Measurements from ENCODE around the gene P2RY6. TPM values are rescaled to one million over a fixed set of nuclear protein-coding genes. Genes with fewer than 3 reads are reported as not detected.
A peak's percentile ranks its signal among the peaks of the same experiment; 100 is the strongest.
"Not testable (repeated sequence)": the region's sequence is repeated elsewhere in the genome, so short reads cannot be mapped to it uniquely, and the experiment has no call there.

Gene P2RY6
- total and polyA plus RNA-seq, 5 donors from 2014 or later = not detected

DNA sequence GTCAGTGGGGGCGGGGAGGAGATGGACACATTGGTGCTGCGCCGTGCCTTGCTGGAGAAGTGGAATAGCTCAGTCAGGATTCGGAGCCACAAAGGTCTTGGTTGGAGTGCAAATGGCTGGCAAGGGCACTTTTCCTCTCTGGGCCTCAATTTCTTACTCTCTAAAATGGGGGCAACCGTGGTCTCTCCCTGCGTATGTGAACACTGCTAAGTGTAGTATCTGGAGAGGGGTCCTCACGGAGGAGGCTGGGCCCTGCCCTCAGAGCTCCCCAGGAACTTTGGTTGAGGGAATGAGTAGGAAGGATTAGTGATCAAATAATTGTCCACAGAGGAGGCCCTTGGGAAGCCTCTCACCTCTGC is 521 bp downstream of the P2RY6 start:
- Histone ChIP-seq H3K27me3 (ENCODE audit: control insufficient read depth, insufficient read depth, low read length) (peaks cover 2% of the 10 kb centered on the region), H3K9me3 (ENCODE audit: control insufficient read depth in 2 of 2, low read length in 2 of 2) (no peaks in the 10 kb centered on the region), H3K4me1 (ENCODE audit: control insufficient read depth, insufficient read depth, low read length, poor library complexity, severe bottlenecking) (no peaks in the 10 kb centered on the region), H3K36me3 (ENCODE audit: control insufficient read depth, insufficient read depth, low read length) (no peaks in the 10 kb centered on the region), H3K4me3 (ENCODE audit: low read depth, low read length) (no peak overlapping the region), H3K27ac (ENCODE audit: insufficient read depth, low read length, poor library complexity, severe bottlenecking) (no peak overlapping the region)
- no peaks in the 10 kb centered on the region for H3K36me3 Mint-ChIP-seq
- DNase-seq = no peak
- no peaks in the 10 kb centered on the region for H3K4me1 Mint-ChIP-seq
- no peak for ATAC-seq (ENCODE audit: low read depth in 2 of 2)
- no peak overlapping the region for H3K4me3 Mint-ChIP-seq
- H3K27me3 Mint-ChIP-seq = peaks cover 14% of the 10 kb centered on the region
- no peak overlapping the region for H3K27ac Mint-ChIP-seq
- H3K9me3 Mint-ChIP-seq = no peaks in the 10 kb centered on the region

DNA sequence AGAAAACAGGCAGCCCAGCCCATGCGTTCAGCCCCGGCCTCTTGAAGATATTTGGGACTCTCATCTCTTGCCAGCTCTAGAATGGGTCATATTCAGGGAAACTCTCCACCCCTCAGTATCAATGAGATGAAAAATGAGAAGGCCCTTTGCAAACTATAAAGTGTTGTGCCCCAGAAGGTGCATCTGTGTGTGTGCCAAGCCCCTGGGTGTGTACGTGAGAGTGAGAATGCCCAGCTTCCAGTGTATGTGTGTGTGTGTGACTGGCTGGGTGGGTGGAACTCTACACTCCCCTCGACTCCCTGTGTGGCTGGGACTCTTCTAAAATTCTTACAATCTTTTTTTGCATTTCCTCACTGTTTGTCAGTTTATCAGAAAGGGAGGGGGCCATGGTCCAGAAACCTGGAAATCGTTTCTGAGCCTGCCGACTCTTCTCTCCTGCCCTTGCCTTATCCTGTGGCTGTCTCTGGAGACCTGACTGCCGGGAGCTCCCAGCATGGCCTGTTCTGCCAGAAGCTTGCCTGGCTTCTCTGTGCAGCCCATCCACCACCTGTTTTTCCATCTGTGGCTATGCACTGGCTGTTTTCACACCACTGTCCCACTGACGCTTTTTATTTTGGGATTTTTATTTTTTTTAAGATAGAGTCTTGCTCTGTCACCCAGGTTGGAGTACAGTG is 1.2 kb downstream of the P2RY6 start:
- no peak overlapping the region for H3K4me3 Mint-ChIP-seq
- DNase-seq (no peak), ATAC-seq (ENCODE audit: low read depth in 2 of 2) (no peak)

DNA sequence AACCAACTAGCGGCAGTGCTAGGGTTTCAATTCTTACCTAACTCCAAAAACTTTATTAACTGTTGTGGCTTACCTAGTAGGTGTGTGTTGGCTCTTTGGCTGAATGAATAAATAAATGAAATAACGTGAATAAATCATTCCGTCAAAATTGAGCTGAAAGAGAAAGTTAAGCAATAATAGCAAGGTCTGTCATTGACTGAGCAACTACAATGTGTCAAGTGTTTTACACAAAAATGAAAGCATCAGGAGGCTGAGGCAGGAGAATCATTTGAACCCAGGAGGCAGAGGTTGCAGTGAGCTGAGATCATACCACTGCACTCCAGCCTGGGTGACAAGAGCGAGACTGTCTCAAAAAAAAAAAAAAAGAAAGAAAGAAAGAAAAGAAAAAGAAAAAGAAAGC is 2.1 kb downstream of the P2RY6 start:
- DNase-seq; H3K9me3 Mint-ChIP-seq; H3K4me1 ChIP-seq (ENCODE audit: control insufficient read depth, insufficient read depth, low read length, poor library complexity, severe bottlenecking); H3K9me3 ChIP-seq (ENCODE audit: control insufficient read depth in 2 of 2, low read length in 2 of 2); H3K36me3 Mint-ChIP-seq; H3K4me3 Mint-ChIP-seq; H3K4me3 ChIP-seq (ENCODE audit: low read depth, low read length); H3K27ac ChIP-seq (ENCODE audit: insufficient read depth, low read length, poor library complexity, severe bottlenecking); H3K4me1 Mint-ChIP-seq; H3K27ac Mint-ChIP-seq; H3K36me3 ChIP-seq (ENCODE audit: control insufficient read depth, insufficient read depth, low read length); ATAC-seq (ENCODE audit: low read depth in 2 of 2); H3K27me3 ChIP-seq (ENCODE audit: control insufficient read depth, insufficient read depth, low read length): not testable (repeated sequence)
- H3K27me3 Mint-ChIP-seq = peaks cover 12% of the 10 kb centered on the region

More for the DNA sequence above, 1.2 kb downstream of the P2RY6 start:
- Mint-ChIP-seq H3K27me3 (peaks cover 12% of the 10 kb centered on the region), H3K36me3 (no peaks in the 10 kb centered on the region), H3K27ac (peak overlapping the region in 1 of 3 donors; percentile 56), H3K4me1 (no peaks in the 10 kb centered on the region), H3K9me3 (no peaks in the 10 kb centered on the region)
- Histone ChIP-seq H3K4me1 (ENCODE audit: control insufficient read depth, insufficient read depth, low read length, poor library complexity, severe bottlenecking) (no peaks in the 10 kb centered on the region), H3K4me3 (ENCODE audit: low read depth, low read length) (no peak overlapping the region), H3K27ac (ENCODE audit: insufficient read depth, low read length, poor library complexity, severe bottlenecking) (no peak overlapping the region), H3K27me3 (ENCODE audit: control insufficient read depth, insufficient read depth, low read length) (peaks cover 2% of the 10 kb centered on the region), H3K9me3 (ENCODE audit: control insufficient read depth in 2 of 2, low read length in 2 of 2) (no peaks in the 10 kb centered on the region), H3K36me3 (ENCODE audit: control insufficient read depth, insufficient read depth, low read length) (no peaks in the 10 kb centered on the region)

DNA sequence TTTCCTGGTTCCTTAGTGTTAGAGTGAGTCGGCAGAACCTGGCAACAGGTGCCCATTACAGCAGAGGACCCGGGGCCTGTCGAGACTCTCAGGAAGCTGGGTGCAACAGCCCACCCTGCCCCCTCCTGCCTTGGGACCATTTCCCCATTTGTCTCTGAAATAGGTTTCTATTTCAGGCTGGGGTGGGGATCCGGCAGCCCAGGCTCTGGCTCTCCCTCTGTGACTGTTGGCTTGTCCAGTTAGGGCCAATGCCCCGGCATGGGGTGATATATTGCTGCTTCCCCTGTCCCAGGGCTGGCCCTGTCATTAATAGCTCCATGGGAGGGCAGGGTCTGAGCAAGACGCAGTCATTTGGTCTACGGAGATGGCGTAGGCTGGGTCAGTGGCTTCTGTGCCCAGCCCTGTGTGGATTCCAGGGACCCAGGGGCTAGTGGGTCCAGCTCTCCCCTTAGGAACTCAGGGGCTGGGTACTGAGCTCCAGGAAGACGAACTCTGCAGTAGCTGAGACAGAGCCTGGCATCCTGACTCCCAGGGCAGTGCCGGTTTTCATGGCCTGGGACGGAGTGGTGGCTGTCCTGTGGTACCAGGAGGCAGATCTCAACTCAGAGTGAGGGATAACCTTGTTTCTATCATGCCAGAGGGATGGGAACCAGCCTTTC is 2.7 kb downstream of the P2RY6 start:
- ATAC-seq (ENCODE audit: low read depth in 2 of 2) = no peak
- Mint-ChIP-seq H3K27me3 (peaks cover 12% of the 10 kb centered on the region), H3K4me3 (no peak overlapping the region), H3K9me3 (no peaks in the 10 kb centered on the region), H3K27ac (no peak overlapping the region), H3K36me3 (no peaks in the 10 kb centered on the region), H3K4me1 (no peaks in the 10 kb centered on the region)
- DNase-seq = no peak
- no peak overlapping the region for H3K27ac ChIP-seq (ENCODE audit: insufficient read depth, low read length, poor library complexity, severe bottlenecking)
- H3K4me3 ChIP-seq (ENCODE audit: low read depth, low read length) = no peak overlapping the region
- H3K4me1 ChIP-seq (ENCODE audit: control insufficient read depth, insufficient read depth, low read length, poor library complexity, severe bottlenecking) = no peaks in the 10 kb centered on the region
- no peaks in the 10 kb centered on the region for H3K36me3 ChIP-seq (ENCODE audit: control insufficient read depth, insufficient read depth, low read length)
- H3K9me3 ChIP-seq (ENCODE audit: control insufficient read depth in 2 of 2, low read length in 2 of 2) = no peaks in the 10 kb centered on the region
- H3K27me3 ChIP-seq (ENCODE audit: control insufficient read depth, insufficient read depth, low read length) = peaks cover 2% of the 10 kb centered on the region

DNA sequence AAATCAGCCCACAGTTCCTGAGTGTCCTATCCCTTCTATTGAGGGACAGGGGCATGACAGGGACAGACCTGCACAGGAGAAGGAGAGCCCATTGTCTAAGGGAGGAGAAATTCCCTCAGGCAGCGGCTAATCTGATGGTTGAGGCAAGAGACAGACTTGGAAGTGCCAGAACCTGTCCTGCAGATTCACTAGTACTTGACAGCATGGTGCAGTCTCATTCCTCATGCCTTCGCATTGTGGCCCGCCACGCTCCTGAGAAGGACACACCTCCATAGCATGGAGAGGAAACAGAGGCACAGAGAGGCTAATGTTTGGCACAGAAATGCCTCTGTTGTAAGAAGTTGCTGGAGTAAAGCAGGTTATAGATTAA is 3.2 kb downstream of the P2RY6 start:
- H3K27ac ChIP-seq (ENCODE audit: insufficient read depth, low read length, poor library complexity, severe bottlenecking) = no peak overlapping the region
- no peaks in the 10 kb centered on the region for H3K4me1 ChIP-seq (ENCODE audit: control insufficient read depth, insufficient read depth, low read length, poor library complexity, severe bottlenecking)
- no peaks in the 10 kb centered on the region for H3K9me3 ChIP-seq (ENCODE audit: control insufficient read depth in 2 of 2, low read length in 2 of 2)
- H3K36me3 ChIP-seq (ENCODE audit: control insufficient read depth, insufficient read depth, low read length) = no peaks in the 10 kb centered on the region
- Mint-ChIP-seq H3K27ac (no peak overlapping the region), H3K9me3 (no peaks in the 10 kb centered on the region), H3K36me3 (no peaks in the 10 kb centered on the region), H3K27me3 (peaks cover 12% of the 10 kb centered on the region), H3K4me1 (no peaks in the 10 kb centered on the region), H3K4me3 (no peak overlapping the region)
- DNase-seq (no peak), ATAC-seq (ENCODE audit: low read depth in 2 of 2) (no peak)
- no peak overlapping the region for H3K4me3 ChIP-seq (ENCODE audit: low read depth, low read length)
- peaks cover 2% of the 10 kb centered on the region for H3K27me3 ChIP-seq (ENCODE audit: control insufficient read depth, insufficient read depth, low read length)

DNA sequence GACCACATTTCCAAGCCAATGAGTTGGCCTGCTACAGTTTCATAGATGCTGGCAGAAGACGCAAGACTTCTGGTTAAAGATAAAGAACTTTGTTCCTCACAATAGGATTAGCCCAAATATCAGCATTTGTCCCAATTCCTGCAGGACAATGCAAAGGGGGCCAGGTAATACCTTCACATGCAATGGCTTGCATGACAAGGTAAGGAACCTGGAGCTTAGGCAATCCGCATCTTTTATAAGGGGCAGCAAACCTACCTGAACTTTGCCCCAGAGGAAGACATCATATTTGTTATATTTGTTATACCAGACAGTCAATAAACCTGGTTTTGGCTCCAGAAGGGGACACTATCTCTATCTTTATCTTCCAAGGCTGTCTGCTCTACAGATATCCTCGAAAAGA is 5.3 kb downstream of the P2RY6 start:
- Mint-ChIP-seq H3K27me3 (peaks cover 14% of the 10 kb centered on the region), H3K9me3 (peaks cover 0 to 1% (median 0%) of the 10 kb centered on the region in 7 donors), H3K27ac (no peak overlapping the region), H3K4me3 (no peak overlapping the region), H3K4me1 (peaks cover 0 to 4% (median 0%) of the 10 kb centered on the region in 4 donors), H3K36me3 (no peaks in the 10 kb centered on the region)
- Histone ChIP-seq H3K27me3 (ENCODE audit: control insufficient read depth, insufficient read depth, low read length) (peaks cover 2% of the 10 kb centered on the region), H3K36me3 (ENCODE audit: control insufficient read depth, insufficient read depth, low read length) (no peaks in the 10 kb centered on the region), H3K4me1 (ENCODE audit: control insufficient read depth, insufficient read depth, low read length, poor library complexity, severe bottlenecking) (no peaks in the 10 kb centered on the region), H3K4me3 (ENCODE audit: low read depth, low read length) (no peak overlapping the region), H3K9me3 (ENCODE audit: control insufficient read depth in 2 of 2, low read length in 2 of 2) (no peaks in the 10 kb centered on the region), H3K27ac (ENCODE audit: insufficient read depth, low read length, poor library complexity, severe bottlenecking) (no peak overlapping the region)
- no peak for DNase-seq
- ATAC-seq (ENCODE audit: low read depth in 2 of 2) = no peak

DNA sequence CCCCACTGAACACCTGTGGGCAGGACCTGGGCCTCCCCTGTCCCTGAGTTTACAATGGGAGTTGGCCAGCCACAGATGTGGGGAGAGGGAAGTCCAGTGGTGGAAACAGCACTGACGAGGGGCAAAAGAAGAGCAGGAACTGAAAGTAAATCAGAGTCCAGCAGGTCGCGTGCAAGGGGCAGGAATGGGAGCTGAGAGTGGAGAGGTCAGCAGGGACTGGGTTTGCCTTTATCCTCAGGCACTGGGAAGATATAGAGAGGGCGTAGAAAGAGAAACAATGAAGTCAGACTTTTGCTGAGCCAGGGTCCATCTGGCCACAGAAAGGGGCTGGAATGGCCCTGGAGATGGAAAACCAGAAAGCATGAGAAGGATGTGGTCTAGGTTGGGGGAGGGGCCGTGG is 8.5 kb downstream of the P2RY6 start:
- Mint-ChIP-seq H3K27me3 (peaks cover 5% of the 10 kb centered on the region), H3K9me3 (peaks cover 0 to 1% (median 0%) of the 10 kb centered on the region in 7 donors), H3K27ac (peak overlapping the region in 1 of 3 donors; percentile 9), H3K36me3 (no peaks in the 10 kb centered on the region), H3K4me1 (peaks cover 0 to 4% (median 0%) of the 10 kb centered on the region in 4 donors), H3K4me3 (no peak overlapping the region)
- Histone ChIP-seq H3K4me3 (ENCODE audit: low read depth, low read length) (no peak overlapping the region), H3K36me3 (ENCODE audit: control insufficient read depth, insufficient read depth, low read length) (no peaks in the 10 kb centered on the region), H3K4me1 (ENCODE audit: control insufficient read depth, insufficient read depth, low read length, poor library complexity, severe bottlenecking) (no peaks in the 10 kb centered on the region), H3K9me3 (ENCODE audit: control insufficient read depth in 2 of 2, low read length in 2 of 2) (no peaks in the 10 kb centered on the region), H3K27me3 (ENCODE audit: control insufficient read depth, insufficient read depth, low read length) (no peaks in the 10 kb centered on the region), H3K27ac (ENCODE audit: insufficient read depth, low read length, poor library complexity, severe bottlenecking) (no peak overlapping the region)
- no peak for DNase-seq
- no peak for ATAC-seq (ENCODE audit: low read depth in 2 of 2)

DNA sequence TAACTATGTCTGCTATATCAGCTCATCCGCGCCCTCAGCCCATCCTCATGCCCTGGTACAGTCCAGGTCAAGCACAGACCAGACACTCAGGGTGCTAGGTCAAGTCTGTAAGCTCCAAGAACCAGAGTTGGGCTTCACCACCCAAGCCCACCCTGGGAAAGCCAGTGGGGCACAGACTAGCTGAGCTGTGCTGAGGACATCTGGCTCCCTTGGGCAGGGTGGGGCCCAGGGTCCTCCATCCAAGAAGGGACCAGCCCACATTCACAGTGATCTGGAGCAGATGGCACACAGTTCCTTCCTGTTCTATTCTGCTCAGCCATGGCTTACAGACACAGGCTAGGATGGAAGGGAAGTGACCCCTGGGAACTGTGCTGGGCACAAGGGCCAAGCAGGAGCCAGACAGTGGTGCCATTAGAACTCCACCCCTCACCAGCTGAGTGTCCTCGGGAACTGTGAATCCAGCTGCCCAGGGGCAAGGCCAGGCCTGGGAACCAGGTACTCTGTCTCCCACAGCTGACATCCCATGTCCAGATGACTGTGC is 9.1 kb downstream of the P2RY6 start:
- Mint-ChIP-seq H3K4me3 (no peak overlapping the region), H3K36me3 (no peaks in the 10 kb centered on the region), H3K27ac (no peak overlapping the region), H3K4me1 (peaks cover 0 to 4% (median 0%) of the 10 kb centered on the region in 4 donors), H3K9me3 (peaks cover 0 to 1% (median 0%) of the 10 kb centered on the region in 7 donors), H3K27me3 (peaks cover 5% of the 10 kb centered on the region)
- no peak overlapping the region for H3K27ac ChIP-seq (ENCODE audit: insufficient read depth, low read length, poor library complexity, severe bottlenecking)
- no peaks in the 10 kb centered on the region for H3K4me1 ChIP-seq (ENCODE audit: control insufficient read depth, insufficient read depth, low read length, poor library complexity, severe bottlenecking)
- no peaks in the 10 kb centered on the region for H3K9me3 ChIP-seq (ENCODE audit: control insufficient read depth in 2 of 2, low read length in 2 of 2)
- no peak overlapping the region for H3K4me3 ChIP-seq (ENCODE audit: low read depth, low read length)
- H3K36me3 ChIP-seq (ENCODE audit: control insufficient read depth, insufficient read depth, low read length) = no peaks in the 10 kb centered on the region
- DNase-seq (no peak), ATAC-seq (ENCODE audit: low read depth in 2 of 2) (no peak)
- H3K27me3 ChIP-seq (ENCODE audit: control insufficient read depth, insufficient read depth, low read length) = no peaks in the 10 kb centered on the region
